ENCODE results near the gene GAST. TPM values are rescaled to one million over a fixed set of nuclear protein-coding genes. Genes with fewer than 3 reads are reported as not detected.

Gene GAST
- total and polyA plus RNA-seq, 2 of the 13 experiments (the other 11 are each of a cell fraction or from before 2014, with no cell fraction given), result 0.32 to 0.42 TPM

- no peak for TF ChIP-seq ETS1 (CRISPR knock-in tag; IDR thresholded peaks at IDR 0.05)
- no peak for TF ChIP-seq ZNF550 (CRISPR knock-in tag; IDR thresholded peaks at IDR 0.05; ENCODE audit: borderline replicate concordance)
- no peak for TF ChIP-seq REL (CRISPR knock-in tag; conservative IDR thresholded peaks at IDR 0.05)
- TF ChIP-seq MED13 (CRISPR knock-in tag; IDR thresholded peaks at IDR 0.05), result no peak
- no peak for TF ChIP-seq POLR2AphosphoS2 (IDR thresholded peaks at IDR 0.05; ENCODE audit: low read depth, low read length)
- no peak for TF ChIP-seq GTF3A (CRISPR knock-in tag; conservative IDR thresholded peaks at IDR 0.05)
- no peak; the same call in 1 of the 2 replicates for TF ChIP-seq NRL (CRISPR knock-in tag; IDR thresholded peaks at IDR 0.05; ENCODE audit: borderline replicate concordance)
- TF ChIP-seq CREM (IDR thresholded peaks at IDR 0.05), result no peak
- no peak for TF ChIP-seq CREM (CRISPR knock-in tag; IDR thresholded peaks at IDR 0.05)
- no peak for TF ChIP-seq USF2 (IDR thresholded peaks at IDR 0.05; ENCODE audit: low read depth, low read length)
- no peak for TF ChIP-seq USF2 (CRISPR knock-in tag; IDR thresholded peaks at IDR 0.05; ENCODE audit: borderline replicate concordance)
- TF ChIP-seq NFAT5 (CRISPR knock-in tag; IDR thresholded peaks at IDR 0.05), result no peak; the same call in 1 of the 2 replicates
- TF ChIP-seq FOXA1 (IDR thresholded peaks at IDR 0.05), result no peak
- no peak for TF ChIP-seq FOXA1 (CRISPR knock-in tag; IDR thresholded peaks at IDR 0.05)
- no peak for TF ChIP-seq CENPBD1 (CRISPR knock-in tag; IDR thresholded peaks at IDR 0.05; ENCODE audit: borderline replicate concordance, low read depth)
- TF ChIP-seq CENPT (CRISPR knock-in tag; IDR thresholded peaks at IDR 0.05; ENCODE audit: low read depth), result no peak
- TF ChIP-seq KDM3A (CRISPR knock-in tag; IDR thresholded peaks at IDR 0.05; ENCODE audit: low read depth), result 0 out of 2 replicates have a peak, but pooled peaks have one; percentile 53
- TF ChIP-seq ARNT2 (CRISPR knock-in tag; IDR thresholded peaks at IDR 0.05; ENCODE audit: low read depth), result 0 out of 2 replicates have a peak, but pooled peaks have one; percentile 57
- no peak for TF ChIP-seq ZNF569 (CRISPR knock-in tag; IDR thresholded peaks at IDR 0.05; ENCODE audit: borderline replicate concordance)
- no peak for TF ChIP-seq ZNF383 (CRISPR knock-in tag; IDR thresholded peaks at IDR 0.05; ENCODE audit: borderline replicate concordance)
- peak; percentile 76 for TF ChIP-seq ARHGAP35 (CRISPR knock-in tag; IDR thresholded peaks at IDR 0.05; ENCODE audit: borderline replicate concordance)
These were observed 22.2 kb downstream of the GAST start, which contains the start of gene HAP1 (continued) for GRCh38 chr17:41734139-41734948.

All from HepG2 (cell line).